SK-N-SH (cell line): ENCODE results near the gene SETD4. TPM values are rescaled to one million over a fixed set of nuclear protein-coding genes. Genes with fewer than 3 reads are reported as not detected.

Experiments
- CTCF ChIA-PET: fragments of 300-600, 350-600 bp; formaldehyde crosslinking; extraction: SDS; loops from one replicate; lab custom pipeline; 2021; lab: Yijun Ruan, JAX
- POLR2A ChIA-PET: fragments of 350-600 bp; sonication (Branson Sonifier 250); formaldehyde crosslinking; extraction: SDS; loops from one replicate; lab custom pipeline; 2020; ENCODE audit warnings: antibody characterized with exemption, inconsistent platforms; lab: Yijun Ruan, JAX
- DNase-seq: peaks from one replicate; pipeline ENCODE4 v3.0.0; 2012
- H2AFZ ChIP-seq: fragments of 200-600 bp; sonication (generic); 2 replicates; pipeline ENCODE4 v1.8.1; 2016; ENCODE audit warnings: antibody characterized with exemption, mild to moderate bottlenecking, low read depth
- H3F3A ChIP-seq: fragments of 200-600 bp; sonication (generic); replicated peaks from 2 replicates; pipeline ENCODE3; 2016; ENCODE audit warnings: antibody characterized with exemption, mild to moderate bottlenecking; ENCODE audit not compliant: insufficient read depth
- H3K27ac ChIP-seq, 2 experiments: fragments of 200-500 bp in 1 of 2; fragments of 200-600 bp in 1 of 2; sonication (Bioruptor generic) in 1 of 2; sonication (generic), shearing (Covaris generic) in 1 of 2; 2 replicates each; pipeline versions ENCODE4 v1.5.1 to v1.6.1; 2014 to 2016; ENCODE audit warnings: low read depth in 2 of 2, inconsistent platforms in 1 of 2, low read length in 1 of 2, mild to moderate bottlenecking in 1 of 2, mixed read lengths in 1 of 2
- H3K27me3 ChIP-seq: fragments of 200-600 bp; sonication (generic), shearing (Covaris generic); 2 replicates; pipeline ENCODE4 v1.6.1; 2016; ENCODE audit warnings: mixed run types; ENCODE audit not compliant: insufficient read depth
- H3K36me3 ChIP-seq, 2 experiments: fragments of 200-500 bp in 1 of 2; fragments of 200-600 bp in 1 of 2; sonication (Bioruptor generic) in 1 of 2; sonication (generic) in 1 of 2; replicated peaks in 1 of 2; 2 replicates each; pipeline versions ENCODE3 to v1.5.1; 2014 to 2016; ENCODE audit warnings: low read length in 1 of 2, mild to moderate bottlenecking in 1 of 2; ENCODE audit not compliant: insufficient read depth in 2 of 2, control insufficient read depth in 1 of 2
- H3K4me1 ChIP-seq, 2 experiments: fragments of 200-500 bp in 1 of 2; fragments of 200-600 bp in 1 of 2; sonication (Bioruptor generic) in 1 of 2; sonication (generic), shearing (Covaris generic) in 1 of 2; 2 replicates each; pipeline versions ENCODE4 v1.5.1 to v1.6.1; 2014 to 2016; ENCODE audit warnings: low read depth in 1 of 2, low read length in 1 of 2, mixed run types in 1 of 2; ENCODE audit not compliant: insufficient read depth in 2 of 2, control insufficient read depth in 1 of 2
- H3K4me2 ChIP-seq: fragments of 200-600 bp; sonication (generic), shearing (Covaris generic); 2 replicates; pipeline ENCODE4 v1.6.1; 2017; ENCODE audit warnings: mixed run types
- H3K4me3 ChIP-seq, 2 experiments: fragments of 200-500 bp in 1 of 2; fragments of 200-600 bp in 1 of 2; sonication (Bioruptor generic) in 1 of 2; sonication (generic), shearing (Covaris generic) in 1 of 2; 2 replicates each; pipeline versions ENCODE4 v1.5.1 to v1.8.1; 2014 to 2016; ENCODE audit warnings: low read depth in 2 of 2, inconsistent platforms in 1 of 2, low read length in 1 of 2, mild to moderate bottlenecking in 1 of 2, mixed read lengths in 1 of 2, moderate library complexity in 1 of 2
- H3K79me2 ChIP-seq: fragments of 200-600 bp; sonication (generic); 2 replicates; pipeline ENCODE4 v1.8.1; 2017; ENCODE audit warnings: mild to moderate bottlenecking; ENCODE audit not compliant: insufficient read depth
- H3K9ac ChIP-seq: fragments of 200-600 bp; sonication (generic); 2 replicates; pipeline ENCODE4 v1.6.1; 2017; ENCODE audit warnings: mixed run types
- H3K9me2 ChIP-seq: fragments of 200-600 bp; sonication (generic); 2 replicates; pipeline ENCODE4 v1.6.1; 2017; ENCODE audit warnings: mixed run types
- H3K9me3 ChIP-seq: fragments of 200-600 bp; sonication (generic); 2 replicates; pipeline ENCODE4 v1.6.1; 2017; ENCODE audit warnings: mixed run types, mild to moderate bottlenecking, moderate library complexity
- H4K20me1 ChIP-seq: fragments of 200-600 bp; sonication (generic); 2 replicates; pipeline ENCODE4 v1.6.1; 2017; ENCODE audit warnings: mild to moderate bottlenecking, mixed run types; ENCODE audit not compliant: insufficient read depth
- CHD2 ChIP-seq: fragments of 150-350 bp; IDR thresholded peaks from 2 replicates; pipeline ENCODE4 v1.6.1; 2018; ENCODE audit warnings: low read length; ENCODE audit not compliant: partially characterized antibody
- CTCF ChIP-seq: fragments of 200-600 bp; sonication (generic); IDR thresholded peaks from 2 replicates; pipeline ENCODE4 v1.6.1; 2017; ENCODE audit warnings: antibody characterized with exemption, mild to moderate bottlenecking, moderate library complexity
- ELF1 ChIP-seq: IDR thresholded peaks from 2 replicates; pipeline ENCODE4 v1.4.0; 2012
- EZH2phosphoT487 ChIP-seq: fragments of 200-600 bp; sonication (generic); IDR thresholded peaks from 2 replicates; pipeline ENCODE4 v1.6.1; 2017; ENCODE audit warnings: low read depth, mixed run types, mild to moderate bottlenecking, antibody characterized with exemption, moderate library complexity, borderline replicate concordance
- GABPA ChIP-seq: IDR thresholded peaks from 2 replicates; pipeline ENCODE4 v1.4.0; 2012; ENCODE audit warnings: low read depth, mild to moderate bottlenecking
- GATA2 ChIP-seq: sonication (generic); formaldehyde crosslinking; IDR thresholded peaks from 2 replicates; pipeline ENCODE4 v1.5.0; 2020; ENCODE audit warnings: mild to moderate bottlenecking, missing genetic modification reagents
- IRF3 ChIP-seq: fragments of 150-350 bp; IDR thresholded peaks from 2 replicates; pipeline ENCODE4 v1.6.1; 2016; ENCODE audit warnings: mild to moderate bottlenecking, low read depth, low read length
- JUND ChIP-seq: IDR thresholded peaks from 2 replicates; pipeline ENCODE4 v1.4.0; 2012
- POLR2AphosphoS5 ChIP-seq: IDR thresholded peaks from 2 replicates; pipeline ENCODE4 v1.6.1; 2012; ENCODE audit warnings: low read depth, low read length
- RCOR1 ChIP-seq: fragments of 150-350 bp; IDR thresholded peaks from 2 replicates; pipeline ENCODE4 v1.6.1; 2017; ENCODE audit warnings: antibody characterized with exemption, low read length
- RXRA ChIP-seq: IDR thresholded peaks from 2 replicates; pipeline ENCODE4 v1.4.0; 2012; ENCODE audit warnings: low read depth, mild to moderate bottlenecking, borderline replicate concordance
- SMC3 ChIP-seq: IDR thresholded peaks from 2 replicates; pipeline ENCODE4 v1.6.1; 2012; ENCODE audit warnings: low read depth, low read length, improper control_type of control experiment
- TCF12 ChIP-seq: IDR thresholded peaks from 2 replicates; pipeline ENCODE4 v1.4.0; 2012
- TEAD4 ChIP-seq: IDR thresholded peaks from 2 replicates; pipeline ENCODE4 v1.4.0; 2012; ENCODE audit warnings: mild to moderate bottlenecking, borderline replicate concordance; ENCODE audit not compliant: insufficient read depth
- USF2 ChIP-seq: fragments of 150-350 bp; IDR thresholded peaks from 2 replicates; pipeline ENCODE4 v1.6.1; 2017; ENCODE audit warnings: antibody characterized with exemption, low read length, low read depth, borderline replicate concordance
- YY1 ChIP-seq: IDR thresholded peaks from 2 replicates; pipeline ENCODE4 v1.4.0; 2012; ENCODE audit warnings: low read depth, mild to moderate bottlenecking
- ZBTB33 ChIP-seq: IDR thresholded peaks from 2 replicates; pipeline ENCODE4 v1.4.0; 2012; ENCODE audit warnings: low read depth, borderline replicate concordance
- WGBS: methylation state at CpG from one replicate; pipeline ENCODE4 v1.1.6; 2017; ENCODE audit warnings: low lambda C conversion rate; 5-methylcytosine and 5-hydroxymethylcytosine counted together
- polyA plus RNA-seq, 3 experiments: library from polyadenylated mRNA; depleted of rRNA; stranded (reverse); fragments of >200 nt; gene quantifications; 2 replicates each; pipeline ENCODE4 v1.2.3, GENCODE V29; 2012
- TF ChIP-seq, protein P1 (sequence below): IDR thresholded peaks from 2 replicates; pipeline ENCODE4; 2012

SETD4 gene
- polyA plus RNA-seq, 1 of the 3 experiments (the other 2 are of a cell fraction): 15.9 TPM

GRCh38 chr21:36055551-36055950 is 4.8 kb downstream of the SETD4 start:
- WGBS: 100% methylated on average over 3 of the region's 3 CpGs
- CTCF ChIA-PET: interaction anchor here (1.0 kb wide), 1 partner anchor 20 kb away, joined by 3 read pairs; no protein-coding TSS in a partner anchor

GRCh38 chr21:36053715-36054062 is 6.6 kb downstream of the SETD4 start:
- H3F3A ChIP-seq: peaks cover 3% of the 10 kb centered on the region
- CTCF ChIA-PET: interaction anchor here (0.7 to 0.9 kb wide), 2 partner anchors 18 to 59 kb away, joined by 3 read pairs; no protein-coding TSS in a partner anchor
- TF ChIP-seq JUND (no peak), POLR2AphosphoS5 (no peak), RCOR1 (no peak), SMC3 (no peak), IRF3 (no peak), TCF12 (no peak), GATA2 (no peak), CTCF (no peak), TEAD4 (no peak), YY1 (no peak), ELF1 (no peak), GABPA (no peak), ZBTB33 (no peak), CHD2 (no peak), RXRA (no peak), USF2 (no peak), EZH2phosphoT487 (no peak)
- TF ChIP-seq, protein P1, sequence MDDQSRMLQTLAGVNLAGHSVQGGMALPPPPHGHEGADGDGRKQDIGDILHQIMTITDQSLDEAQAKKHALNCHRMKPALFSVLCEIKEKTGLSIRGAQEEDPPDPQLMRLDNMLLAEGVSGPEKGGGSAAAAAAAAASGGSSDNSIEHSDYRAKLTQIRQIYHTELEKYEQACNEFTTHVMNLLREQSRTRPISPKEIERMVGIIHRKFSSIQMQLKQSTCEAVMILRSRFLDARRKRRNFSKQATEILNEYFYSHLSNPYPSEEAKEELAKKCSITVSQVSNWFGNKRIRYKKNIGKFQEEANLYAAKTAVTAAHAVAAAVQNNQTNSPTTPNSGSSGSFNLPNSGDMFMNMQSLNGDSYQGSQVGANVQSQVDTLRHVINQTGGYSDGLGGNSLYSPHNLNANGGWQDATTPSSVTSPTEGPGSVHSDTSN: no peak
- H3K79me2 ChIP-seq: peaks cover 14% of the 10 kb centered on the region
- H3K4me2 ChIP-seq: no peak overlapping the region
- WGBS: no CpG with 5 or more reads among the region's 3 CpGs
- no peaks in the 10 kb centered on the region for H3K9me2 ChIP-seq
- POLR2A ChIA-PET: interaction anchor here (1.1 kb wide), 1 partner anchor 11 kb away, joined by 4 read pairs; no protein-coding TSS in a partner anchor
- no peaks in the 10 kb centered on the region for H3K27me3 ChIP-seq
- no peaks in the 10 kb centered on the region for H4K20me1 ChIP-seq
- H3K9me3 ChIP-seq: no peaks in the 10 kb centered on the region
- no peak for DNase-seq
- H3K4me3 ChIP-seq: no peak overlapping the region
- no peak overlapping the region for H2AFZ ChIP-seq
- no peak overlapping the region for H3K27ac ChIP-seq
- H3K9ac ChIP-seq: no peak overlapping the region
- peaks cover 75 to 83% of the 10 kb centered on the region in 2 experiments for H3K36me3 ChIP-seq
- no peaks in the 10 kb centered on the region; a peak in 3 of 4 replicates for H3K4me1 ChIP-seq

More at GRCh38 chr21:36055551-36055950, 4.8 kb downstream of the SETD4 start:
- Histone ChIP-seq H3K4me1 (peaks cover 0 to 2% of the 10 kb centered on the region in 2 experiments; a peak in 3 of 4 replicates), H4K20me1 (no peaks in the 10 kb centered on the region), H3K27me3 (no peaks in the 10 kb centered on the region), H3K4me2 (no peak overlapping the region), H3K9me2 (no peaks in the 10 kb centered on the region), H2AFZ (no peak overlapping the region), H3K36me3 (peaks cover 65 to 68% of the 10 kb centered on the region in 2 experiments), H3K79me2 (peaks cover 22% of the 10 kb centered on the region), H3F3A (peaks cover 11% of the 10 kb centered on the region), H3K4me3 (no peak overlapping the region), H3K9ac (no peak overlapping the region), H3K27ac (no peak overlapping the region), H3K9me3 (no peaks in the 10 kb centered on the region)
- POLR2A ChIA-PET: no interaction called here
- no peak for DNase-seq
- TF ChIP-seq SMC3: no peak
- TF ChIP-seq TEAD4: no peak
- TF ChIP-seq GABPA: no peak
- no peak for TF ChIP-seq CHD2
- TF ChIP-seq RCOR1: no peak
